HCT116 (cell line): ENCODE data around the gene FAM98A. TPM values are rescaled to one million over a fixed set of nuclear protein-coding genes. Genes with fewer than 3 reads are reported as not detected.

Experiments used
- ATAC-seq: fragments of 200-7000 bp; cut with Tn5 transposase; 2 replicates; pipeline ENCODE4 v1.9.1; 2020; ENCODE audit warnings: mild to moderate bottlenecking, moderate library complexity
- BruUV-seq: library from RNA; stranded (reverse); fragments of 400-500 nt; replicated peaks from 2 replicates; lab custom pipeline; 2021; lab: Mats Ljungman, UMichigan
- CTCF ChIA-PET: fragments of 300-600 bp; sonication (Branson Sonifier 250); formaldehyde crosslinking; loops from one replicate; lab custom pipeline; 2021; ENCODE audit warnings: antibody characterized with exemption; lab: Charles Lee
- POLR2A ChIA-PET: fragments of 300-600, 350-600 bp; sonication (Branson Sonifier 250); formaldehyde crosslinking; loops from one replicate; lab custom pipeline; 2021; ENCODE audit warnings: antibody characterized with exemption; lab: Charles Lee
- RAD21 ChIA-PET, 2 experiments: fragments of 300-600 bp; sonication (Branson Sonifier 250); formaldehyde crosslinking; loops; one replicate each; lab custom pipeline; 2023; ENCODE audit warnings: low total read pairs in 2 of 2; ENCODE audit not compliant: uncharacterized antibody in 2 of 2, unreplicated experiment in 2 of 2, low non-redundant PET in 1 of 2; lab: Charles Lee
- DNase-seq: peaks from one replicate; pipeline ENCODE4 v3.0.0-alpha.2; 2010; ENCODE audit warnings: low read depth, low spot score
- H2AFZ ChIP-seq: fragments of 200-600 bp; shearing (Covaris generic), sonication (generic); 2 replicates; pipeline ENCODE4 v1.6.1; 2017; ENCODE audit warnings: low read depth, mixed run types, mixed read lengths, antibody characterized with exemption, low read length; ENCODE audit not compliant: poor library complexity, severe bottlenecking
- H3K27ac ChIP-seq: 2 replicates; pipeline ENCODE4 v1.5.1; 2012; ENCODE audit warnings: low read depth, low read length
- H3K27me3 ChIP-seq: fragments of 200-600 bp; sonication (generic); 2 replicates; pipeline ENCODE4 v1.6.1; 2016; ENCODE audit warnings: mixed run types, low read length, mixed read lengths; ENCODE audit not compliant: insufficient read depth
- H3K36me3 ChIP-seq, 2 experiments: fragments of 200-500 bp in 1 of 2; fragments of 200-600 bp in 1 of 2; sonication (Bioruptor generic) in 1 of 2; sonication (generic) in 1 of 2; 2 replicates each; pipeline versions ENCODE4 v1.5.1 to v1.6.1; 2014 to 2016; ENCODE audit warnings: low read length in 2 of 2, inconsistent platforms in 1 of 2, mixed read lengths in 1 of 2, mixed run types in 1 of 2; ENCODE audit not compliant: insufficient read depth in 2 of 2, control insufficient read depth in 1 of 2
- H3K4me1 ChIP-seq, 2 experiments: fragments of 200-600 bp in 1 of 2; sonication (generic) in 1 of 2; 2 replicates each; pipeline versions ENCODE4 v1.5.1 to v1.6.1; 2012 to 2017; ENCODE audit warnings: low read length in 2 of 2, inconsistent platforms in 1 of 2, mild to moderate bottlenecking in 1 of 2, mixed read lengths in 1 of 2, mixed run types in 1 of 2, moderate library complexity in 1 of 2; ENCODE audit not compliant: insufficient read depth in 2 of 2, control insufficient read depth in 1 of 2
- H3K4me2 ChIP-seq: fragments of 200-600 bp; sonication (generic); 2 replicates; pipeline ENCODE4 v1.6.1; 2017; ENCODE audit warnings: mixed run types, low read length, mixed read lengths
- H3K4me3 ChIP-seq, 2 experiments: fragments of 200-600 bp in 1 of 2; sonication (generic) in 1 of 2; replicated peaks in 1 of 2; 2 replicates each; pipeline ENCODE4 v1.5.1; 2011 to 2016; ENCODE audit warnings: low read length in 2 of 2, control low read depth in 1 of 2, low read depth in 1 of 2, mild to moderate bottlenecking in 1 of 2, mixed read lengths in 1 of 2, mixed run types in 1 of 2
- H3K79me2 ChIP-seq: fragments of 200-600 bp; sonication (generic); 2 replicates; pipeline ENCODE4 v1.6.1; 2017; ENCODE audit warnings: mild to moderate bottlenecking, mixed run types, low read length, moderate library complexity, mixed read lengths; ENCODE audit not compliant: insufficient read depth
- H3K9ac ChIP-seq: fragments of 200-600 bp; sonication (generic); 2 replicates; pipeline ENCODE4 v1.6.1; 2016; ENCODE audit warnings: low read length, mixed read lengths
- H3K9me2 ChIP-seq: fragments of 200-600 bp; sonication (generic), shearing (Covaris generic); 2 replicates; pipeline ENCODE4 v1.6.1; 2017; ENCODE audit warnings: mixed run types, mild to moderate bottlenecking, moderate library complexity; ENCODE audit not compliant: insufficient read depth
- H3K9me3 ChIP-seq, 2 experiments: fragments of 200-500 bp in 1 of 2; fragments of 200-600 bp in 1 of 2; sonication (Bioruptor generic) in 1 of 2; sonication (generic) in 1 of 2; 2 replicates each; pipeline ENCODE4 v1.6.1; 2014 to 2017; ENCODE audit warnings: low read length in 2 of 2, mixed read lengths in 2 of 2, inconsistent platforms in 1 of 2, low read depth in 1 of 2, mild to moderate bottlenecking in 1 of 2, mixed run types in 1 of 2, moderate library complexity in 1 of 2; ENCODE audit not compliant: control insufficient read depth in 1 of 2, insufficient read depth in 1 of 2
- H4K20me1 ChIP-seq: fragments of 200-600 bp; sonication (generic), shearing (Covaris generic); 2 replicates; pipeline ENCODE4 v1.6.1; 2017; ENCODE audit warnings: mixed run types, mild to moderate bottlenecking, moderate library complexity; ENCODE audit not compliant: insufficient read depth
- CEBPB ChIP-seq: IDR thresholded peaks from 2 replicates; pipeline ENCODE4 v1.6.1; 2012; ENCODE audit warnings: low read depth
- EGR1 ChIP-seq: IDR thresholded peaks from 2 replicates; pipeline ENCODE4 v1.6.1; 2012; ENCODE audit warnings: low read depth
- ELF1 ChIP-seq: IDR thresholded peaks from 2 replicates; pipeline ENCODE4 v1.6.1; 2012; ENCODE audit warnings: low read depth, borderline replicate concordance
- EZH2 ChIP-seq: fragments of 200-600 bp; sonication (generic); IDR thresholded peaks from 2 replicates; pipeline ENCODE4 v1.6.1; 2017; ENCODE audit warnings: antibody characterized with exemption, mixed run types
- FOSL1 ChIP-seq: IDR thresholded peaks from 2 replicates; pipeline ENCODE4 v1.6.1; 2012; ENCODE audit warnings: low read depth
- RAD21 ChIP-seq: IDR thresholded peaks from 2 replicates; pipeline ENCODE4 v1.6.1; 2012; ENCODE audit warnings: low read depth, mild to moderate bottlenecking
- SP1 ChIP-seq: IDR thresholded peaks from 2 replicates; pipeline ENCODE4 v1.6.1; 2012; ENCODE audit warnings: low read depth
- SRF ChIP-seq: IDR thresholded peaks from 2 replicates; pipeline ENCODE4 v1.6.1; 2012; ENCODE audit warnings: low read depth
- intact Hi-C: fragments of 100-400 bp; cut with micrococcal nuclease; formaldehyde crosslinking; loops from 2 replicates; pipeline ENCODE4 v1.10.0; 2022
- total RNA-seq: library from RNA; stranded (reverse); gene quantifications from one replicate; pipeline ENCODE4 v1.2.1, GENCODE V29; 2021; ENCODE audit not compliant: unreplicated experiment
- TF ChIP-seq, protein P1 (sequence below): IDR thresholded peaks from 2 replicates; pipeline ENCODE4 v1.6.1; 2012; ENCODE audit warnings: low read depth

Gene FAM98A
- total RNA-seq, 1 experiment from 2014 or later = 42.9 TPM

DNA sequence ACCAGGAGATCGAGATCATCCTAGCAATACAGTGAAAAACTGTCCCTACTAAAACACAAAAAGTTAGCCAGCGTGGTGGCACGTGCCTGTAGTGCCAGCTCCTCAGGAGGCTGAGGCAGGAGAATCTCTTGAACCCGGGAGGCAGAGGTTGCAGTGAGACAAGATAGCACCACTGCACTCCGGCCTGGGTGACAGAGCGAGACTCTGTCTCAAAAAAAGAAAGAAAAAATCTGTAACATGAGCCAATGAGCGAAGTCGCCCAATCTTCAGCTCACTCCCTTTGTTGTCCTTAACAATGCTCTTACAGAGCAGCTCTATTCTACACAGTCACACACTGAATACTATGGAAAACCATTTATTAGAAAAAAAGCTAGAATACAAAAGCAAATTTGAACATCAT is 22.0 kb downstream of the FAM98A start:
- ChIA-PET CTCF (no interaction called here), POLR2A (no interaction called here), RAD21 (no interaction called here)
- ATAC-seq (no peak), DNase-seq (no peak)
- H3K27ac ChIP-seq = no peak overlapping the region
- no peaks in the 10 kb centered on the region for H4K20me1 ChIP-seq
- no peaks in the 10 kb centered on the region for H3K27me3 ChIP-seq
- BruUV-seq = no TSS peak
- H3K4me1 ChIP-seq = no peaks in the 10 kb centered on the region
- H3K9me2 ChIP-seq = no peaks in the 10 kb centered on the region
- intact Hi-C loops = no loop called here
- H2AFZ ChIP-seq = no peak overlapping the region
- no peak for TF ChIP-seq SP1
- TF ChIP-seq FOSL1 = no peak
- no peak for TF ChIP-seq EZH2
- TF ChIP-seq CEBPB = no peak
- TF ChIP-seq ELF1 = no peak
- TF ChIP-seq RAD21 = no peak
- TF ChIP-seq EGR1 = no peak
- TF ChIP-seq, protein P1, sequence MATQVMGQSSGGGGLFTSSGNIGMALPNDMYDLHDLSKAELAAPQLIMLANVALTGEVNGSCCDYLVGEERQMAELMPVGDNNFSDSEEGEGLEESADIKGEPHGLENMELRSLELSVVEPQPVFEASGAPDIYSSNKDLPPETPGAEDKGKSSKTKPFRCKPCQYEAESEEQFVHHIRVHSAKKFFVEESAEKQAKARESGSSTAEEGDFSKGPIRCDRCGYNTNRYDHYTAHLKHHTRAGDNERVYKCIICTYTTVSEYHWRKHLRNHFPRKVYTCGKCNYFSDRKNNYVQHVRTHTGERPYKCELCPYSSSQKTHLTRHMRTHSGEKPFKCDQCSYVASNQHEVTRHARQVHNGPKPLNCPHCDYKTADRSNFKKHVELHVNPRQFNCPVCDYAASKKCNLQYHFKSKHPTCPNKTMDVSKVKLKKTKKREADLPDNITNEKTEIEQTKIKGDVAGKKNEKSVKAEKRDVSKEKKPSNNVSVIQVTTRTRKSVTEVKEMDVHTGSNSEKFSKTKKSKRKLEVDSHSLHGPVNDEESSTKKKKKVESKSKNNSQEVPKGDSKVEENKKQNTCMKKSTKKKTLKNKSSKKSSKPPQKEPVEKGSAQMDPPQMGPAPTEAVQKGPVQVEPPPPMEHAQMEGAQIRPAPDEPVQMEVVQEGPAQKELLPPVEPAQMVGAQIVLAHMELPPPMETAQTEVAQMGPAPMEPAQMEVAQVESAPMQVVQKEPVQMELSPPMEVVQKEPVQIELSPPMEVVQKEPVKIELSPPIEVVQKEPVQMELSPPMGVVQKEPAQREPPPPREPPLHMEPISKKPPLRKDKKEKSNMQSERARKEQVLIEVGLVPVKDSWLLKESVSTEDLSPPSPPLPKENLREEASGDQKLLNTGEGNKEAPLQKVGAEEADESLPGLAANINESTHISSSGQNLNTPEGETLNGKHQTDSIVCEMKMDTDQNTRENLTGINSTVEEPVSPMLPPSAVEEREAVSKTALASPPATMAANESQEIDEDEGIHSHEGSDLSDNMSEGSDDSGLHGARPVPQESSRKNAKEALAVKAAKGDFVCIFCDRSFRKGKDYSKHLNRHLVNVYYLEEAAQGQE = no peak
- no peak for TF ChIP-seq SRF
- no peaks in the 10 kb centered on the region for H3K36me3 ChIP-seq
- no peak overlapping the region for H3K9ac ChIP-seq
- no peak overlapping the region for H3K4me2 ChIP-seq
- H3K9me3 ChIP-seq = no peaks in the 10 kb centered on the region
- H3K79me2 ChIP-seq = no peaks in the 10 kb centered on the region
- H3K4me3 ChIP-seq = no peak overlapping the region
